Right lobe of liver (tissue), 6 donors: ENCODE measurements around the gene ACTR6. TPM values are rescaled to one million over a fixed set of nuclear protein-coding genes. Genes with fewer than 3 reads are reported as not detected.

Experiments
- ATAC-seq, 4 donors: fragments of 200-7000 bp; cut with Tn5 transposase; one replicate each; pipeline ENCODE4 v1.9.1; 2020; ENCODE audit warnings: mild to moderate bottlenecking in 4 of 4, moderate library complexity in 4 of 4
- DNase-seq, 3 donors: peaks; one replicate each; pipeline ENCODE4 v3.0.0-alpha.2; 2020
- H3K27ac ChIP-seq, 3 donors: fragments of 200-600 bp; one replicate each; pipeline ENCODE4 v1.8.0; 2022
- H3K27me3 ChIP-seq, 2 donors: fragments of 200-600 bp; one replicate each; pipeline ENCODE4 v1.8.0; 2022
- H3K36me3 ChIP-seq, 4 donors: fragments of 200-600 bp; sonication (generic) in 1 of 4; one replicate each; pipeline versions ENCODE4 v1.5.1 to v1.8.0; 2017 to 2022; ENCODE audit warnings: control low read depth in 1 of 4
- H3K4me1 ChIP-seq, 4 donors: fragments of 200-600 bp; sonication (generic) in 1 of 4; one replicate each; pipeline versions ENCODE4 v1.5.1 to v1.8.0; 2017 to 2022; ENCODE audit warnings: control low read depth in 1 of 4
- H3K4me3 ChIP-seq, 3 donors: fragments of 200-600 bp; one replicate each; pipeline ENCODE4 v1.8.0; 2022
- H3K9me3 ChIP-seq, 4 donors: fragments of 200-600 bp; sonication (generic) in 1 of 4; one replicate each; pipeline versions ENCODE4 v1.5.1 to v1.8.0; 2017 to 2022; ENCODE audit warnings: control low read depth in 1 of 4
- CTCF ChIP-seq, 4 donors: fragments of 200-600 bp in 3 of 4; fragments of 450-650 bp in 1 of 4; IDR thresholded peaks; one replicate each; pipeline versions ENCODE4 v1.5.1 to v1.8.0; 2016 to 2022; ENCODE audit warnings: antibody characterized with exemption in 4 of 4, mild to moderate bottlenecking in 2 of 4
- POLR2A ChIP-seq: fragments of 450-650 bp; IDR thresholded peaks from one replicate; pipeline ENCODE4 v1.6.1; 2017; ENCODE audit warnings: antibody characterized with exemption, mild to moderate bottlenecking
- WGBS: methylation state at CpG from one replicate; pipeline ENCODE4 v1.1.6; 2018; ENCODE audit warnings: low coverage, low lambda C conversion rate; ENCODE audit not compliant: insufficient coverage; ENCODE audit errors: missing lambda C conversion rate; 5-methylcytosine and 5-hydroxymethylcytosine counted together
- intact Hi-C, 2 donors: fragments of 100-400 bp; cut with DNase I; formaldehyde crosslinking; loops; one replicate each; pipeline versions ENCODE4 v1.11.2 to v1.14.1; 2022
- total RNA-seq, 6 experiments: library from RNA; depleted of rRNA in 2 of 6; stranded (reverse); fragments of >200 nt in 2 of 6; fragmentation: NEBNext Ultra II Directional in 3 of 6; extraction: Animal tissue kit (Norgen Biotek cat#: 25700) in 3 of 6; gene quantifications; one replicate each; pipeline versions ENCODE4 v1.1.0 to v1.2.4, GENCODE V29; 2016 to 2023
- donor health status: DM: no; HTN: yes; CAD: no.
- donor health status: DM: no; HTN: no; CAD: no.
- donor health status: DM: no; HTN: no; CAD: no.
- donor health status: DM: no; HTN: yes; CAD: no.
- donor health status: DM: no; HTN: yes; CAD: no.

Gene ACTR6
- total RNA-seq, 6 experiments from 2014 or later = 5.7 to 16.0 (median 13.1) TPM

DNA sequence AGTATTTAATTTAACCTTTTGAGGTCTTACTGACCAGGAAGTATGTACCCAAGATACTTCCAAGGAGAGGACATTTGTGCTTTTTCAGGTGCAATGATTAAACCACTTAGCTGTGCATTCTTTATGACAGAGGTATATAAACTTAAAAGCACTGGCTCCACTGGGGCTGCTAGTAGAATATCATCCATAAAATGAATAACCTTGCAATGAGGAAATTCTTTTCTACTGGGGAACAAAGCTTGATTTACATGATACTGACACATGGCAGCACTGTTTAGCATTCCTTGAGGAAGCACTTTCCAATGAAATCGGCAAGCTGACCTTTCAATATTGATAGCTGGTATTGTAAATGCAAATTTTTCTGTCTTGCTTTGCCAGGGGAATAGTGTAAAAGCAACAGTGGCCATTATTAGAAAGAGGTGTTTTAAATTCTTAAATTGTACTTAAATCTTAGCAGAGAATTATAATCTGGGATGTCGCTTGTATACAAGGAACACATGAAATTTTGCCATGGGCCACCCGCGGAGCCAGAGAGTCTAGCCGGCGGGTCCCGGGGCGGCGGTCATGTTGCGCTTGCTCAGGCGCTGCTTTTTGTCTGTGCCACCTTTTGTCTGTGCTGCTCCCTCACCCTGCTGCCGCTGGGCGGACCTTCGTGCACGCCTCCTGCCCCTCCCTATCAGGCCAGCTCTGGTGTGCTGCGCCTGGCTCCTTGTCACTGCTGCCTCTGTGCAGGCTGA is 37.0 kb upstream of the ACTR6 start:
- ATAC-seq (peak; percentile 99 to 100 (median 100)), DNase-seq (peak; percentile 82 to 89 (median 86))
- Histone ChIP-seq H3K4me3 (peak overlapping the region in 1 of 3 donors; percentile 34), H3K9me3 (no peaks in the 10 kb centered on the region), H3K4me1 (peaks cover 0 to 6% (median 0%) of the 10 kb centered on the region in 4 donors), H3K27me3 (no peaks in the 10 kb centered on the region), H3K27ac (no peak overlapping the region), H3K36me3 (no peaks in the 10 kb centered on the region)
- 42% methylated on average over 15 of the region's 16 CpGs for WGBS
- intact Hi-C loops = no loop called here
- TF ChIP-seq POLR2A (no peak), CTCF (IDR thresholded peaks at IDR 0.05) (peak in 3 of 4 donors; percentile 6 to 27 (median 20))

GRCh38 chr12:100164153-100164704 is 36.4 kb upstream of the ACTR6 start:
- DNase-seq = peak in 1 of 3 donors; percentile 14
- peaks cover 0 to 6% (median 0%) of the 10 kb centered on the region in 4 donors for H3K4me1 ChIP-seq
- no peak for ATAC-seq
- intact Hi-C loops = no loop called here
- WGBS = 49% methylated on average over 7 of the region's 7 CpGs
- no peak overlapping the region for H3K27ac ChIP-seq
- H3K36me3 ChIP-seq = no peaks in the 10 kb centered on the region
- H3K27me3 ChIP-seq = no peaks in the 10 kb centered on the region
- TF ChIP-seq CTCF (IDR thresholded peaks at IDR 0.05) = no peak
- no peak for TF ChIP-seq POLR2A
- no peaks in the 10 kb centered on the region for H3K9me3 ChIP-seq
- H3K4me3 ChIP-seq = no peak overlapping the region

DNA sequence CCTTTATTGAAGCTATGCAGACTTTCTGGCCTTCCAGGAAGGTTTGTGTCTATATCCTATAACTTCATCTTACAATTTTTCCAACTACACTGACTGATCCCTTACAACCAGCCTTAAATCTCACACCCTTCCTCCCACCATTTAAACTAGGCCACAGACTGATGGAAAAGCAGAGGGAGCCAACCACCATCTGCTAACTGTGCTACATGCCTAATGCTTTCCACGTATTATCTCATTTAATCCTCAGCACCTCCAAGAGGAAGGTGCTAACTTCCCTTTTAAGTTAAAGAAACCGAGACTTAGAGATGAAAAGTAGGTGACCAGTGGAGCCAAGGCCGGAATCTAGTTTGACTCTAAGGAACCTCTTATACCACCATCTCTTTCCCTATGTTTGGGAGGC is 35.3 kb upstream of the ACTR6 start:
- no peak for ATAC-seq
- Histone ChIP-seq H3K9me3 (no peaks in the 10 kb centered on the region), H3K36me3 (no peaks in the 10 kb centered on the region), H3K27ac (no peak overlapping the region), H3K4me1 (peaks cover 0 to 6% (median 0%) of the 10 kb centered on the region in 4 donors), H3K4me3 (no peak overlapping the region), H3K27me3 (no peaks in the 10 kb centered on the region)
- TF ChIP-seq CTCF (IDR thresholded peaks at IDR 0.05) = no peak
- intact Hi-C loops = no loop called here
- WGBS = 100% methylated on average over 3 of the region's 3 CpGs
- no peak for DNase-seq

DNA sequence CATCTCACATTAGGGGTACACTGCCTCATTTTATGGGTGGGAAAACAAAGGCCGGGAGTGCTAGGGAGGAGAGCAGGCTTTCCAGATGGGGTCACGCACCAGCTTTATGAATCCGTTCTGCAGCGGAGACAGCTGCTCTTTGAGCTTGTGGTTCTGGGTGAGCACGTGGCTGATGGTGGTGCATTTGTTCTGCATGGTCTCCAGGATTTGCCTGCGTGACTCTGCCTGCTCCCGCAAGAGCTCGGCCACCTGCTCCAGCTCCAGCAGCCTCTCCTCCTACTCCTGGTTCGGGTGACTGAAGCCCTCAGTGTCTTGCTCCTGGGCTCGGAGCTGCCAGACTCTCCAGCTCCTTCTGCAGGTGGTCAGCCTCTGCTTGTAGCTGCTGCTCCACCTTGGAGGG is 34.4 kb upstream of the ACTR6 start:
- Histone ChIP-seq H3K9me3 (no peaks in the 10 kb centered on the region), H3K4me1 (peaks cover 0 to 6% (median 0%) of the 10 kb centered on the region in 4 donors), H3K27ac (no peak overlapping the region), H3K36me3 (no peaks in the 10 kb centered on the region), H3K27me3 (no peaks in the 10 kb centered on the region), H3K4me3 (no peak overlapping the region)
- ATAC-seq (no peak), DNase-seq (peak in 1 of 3 donors; percentile 30)
- intact Hi-C loops = no loop called here
- 100% methylated on average over 2 of the region's 10 CpGs for WGBS
- TF ChIP-seq POLR2A (no peak), CTCF (IDR thresholded peaks at IDR 0.05) (no peak)
